Measurements from ENCODE around the gene MRPL20.
A peak's percentile ranks its signal among the peaks of the same experiment; 100 is the strongest.
"Not testable (repeated sequence)": the region's sequence is repeated elsewhere in the genome, so short reads cannot be mapped to it uniquely, and the experiment has no call there.

MRPL20 gene

DNA sequence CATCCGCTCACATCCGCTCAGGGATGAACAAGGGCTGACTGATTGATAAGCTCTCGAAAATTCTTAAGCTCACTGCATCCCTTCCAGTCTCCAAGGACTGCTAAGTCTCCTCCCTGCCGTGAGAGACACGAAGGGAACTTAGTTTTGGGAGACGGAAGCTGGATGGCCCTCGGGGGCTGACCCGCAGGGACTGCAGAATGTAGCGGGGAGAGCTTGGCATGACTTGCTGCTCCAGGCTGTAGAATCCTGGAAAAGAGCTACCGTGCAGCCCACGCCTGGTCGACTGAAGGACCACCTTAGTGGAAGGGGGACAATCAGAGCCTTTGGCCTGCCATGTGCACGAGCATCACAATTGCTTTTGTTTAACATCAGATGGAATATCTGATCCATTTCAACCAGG is 8.7 kb upstream of the MRPL20 start:
- Histone ChIP-seq H3K27me3 (ENCODE audit: insufficient read depth, low read depth) (no peaks in the 10 kb centered on the region; the same call in 1 of the 2 replicates), H4K20me1 (ENCODE audit: insufficient read depth) (no peaks in the 10 kb centered on the region), H3K4me3 (IDR thresholded peaks at IDR 0.05; ENCODE audit: insufficient read depth, low read depth, low read length) (no peak overlapping the region), H3K79me2 (ENCODE audit: insufficient read depth, low read depth) (no peaks in the 10 kb centered on the region), H3K9ac (no peak overlapping the region), H3K27ac (no peak overlapping the region), H3K4me1 (ENCODE audit: low read depth, poor library complexity, severe bottlenecking) (no peaks in the 10 kb centered on the region), H2AFZ (ENCODE audit: low read depth) (no peak overlapping the region), H3K4me2 (no peak overlapping the region), H3K36me3 (ENCODE audit: insufficient read depth) (no peaks in the 10 kb centered on the region)
- TF ChIP-seq, protein P1, sequence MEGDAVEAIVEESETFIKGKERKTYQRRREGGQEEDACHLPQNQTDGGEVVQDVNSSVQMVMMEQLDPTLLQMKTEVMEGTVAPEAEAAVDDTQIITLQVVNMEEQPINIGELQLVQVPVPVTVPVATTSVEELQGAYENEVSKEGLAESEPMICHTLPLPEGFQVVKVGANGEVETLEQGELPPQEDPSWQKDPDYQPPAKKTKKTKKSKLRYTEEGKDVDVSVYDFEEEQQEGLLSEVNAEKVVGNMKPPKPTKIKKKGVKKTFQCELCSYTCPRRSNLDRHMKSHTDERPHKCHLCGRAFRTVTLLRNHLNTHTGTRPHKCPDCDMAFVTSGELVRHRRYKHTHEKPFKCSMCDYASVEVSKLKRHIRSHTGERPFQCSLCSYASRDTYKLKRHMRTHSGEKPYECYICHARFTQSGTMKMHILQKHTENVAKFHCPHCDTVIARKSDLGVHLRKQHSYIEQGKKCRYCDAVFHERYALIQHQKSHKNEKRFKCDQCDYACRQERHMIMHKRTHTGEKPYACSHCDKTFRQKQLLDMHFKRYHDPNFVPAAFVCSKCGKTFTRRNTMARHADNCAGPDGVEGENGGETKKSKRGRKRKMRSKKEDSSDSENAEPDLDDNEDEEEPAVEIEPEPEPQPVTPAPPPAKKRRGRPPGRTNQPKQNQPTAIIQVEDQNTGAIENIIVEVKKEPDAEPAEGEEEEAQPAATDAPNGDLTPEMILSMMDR (conservative IDR thresholded peaks at IDR 0.05; ENCODE audit: low read depth, low read length) = no peak

DNA sequence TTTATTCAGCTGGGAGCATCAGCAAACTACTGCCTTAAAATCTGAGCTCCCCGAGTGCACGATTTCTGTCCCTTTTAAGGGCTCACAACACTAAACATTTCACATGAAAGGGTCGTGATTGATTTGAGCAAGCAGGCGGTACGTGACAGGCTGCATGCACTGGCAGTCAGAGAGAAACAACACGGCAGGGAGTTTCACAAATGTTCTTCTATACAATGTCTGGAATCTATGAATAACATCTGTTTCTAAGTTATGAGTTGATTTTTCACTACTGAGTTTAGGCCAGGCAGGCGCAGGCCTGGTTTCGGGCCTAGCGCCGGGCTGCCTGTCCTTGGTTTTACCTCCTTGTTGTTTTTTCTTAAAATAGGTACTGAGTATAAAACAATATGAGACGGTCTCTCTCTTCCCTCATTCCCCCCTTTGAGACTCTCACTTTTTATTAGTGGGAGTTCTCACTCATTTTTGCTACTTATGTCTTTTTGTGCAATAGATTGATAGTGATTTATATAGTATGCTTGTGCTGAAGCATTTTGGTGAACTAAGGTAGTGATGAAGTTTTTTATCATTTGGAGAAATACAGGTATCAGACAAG is 5.3 kb upstream of the MRPL20 start:
- not testable (repeated sequence) for H3K4me3 ChIP-seq (IDR thresholded peaks at IDR 0.05; ENCODE audit: insufficient read depth, low read depth, low read length); H3K36me3 ChIP-seq (ENCODE audit: insufficient read depth); H3K4me1 ChIP-seq (ENCODE audit: low read depth, poor library complexity, severe bottlenecking); H3K27ac ChIP-seq; H3K4me2 ChIP-seq; H3K9ac ChIP-seq; H4K20me1 ChIP-seq (ENCODE audit: insufficient read depth); H3K27me3 ChIP-seq (ENCODE audit: insufficient read depth, low read depth); H2AFZ ChIP-seq (ENCODE audit: low read depth)
- peaks cover 16% of the 10 kb centered on the region for H3K79me2 ChIP-seq (ENCODE audit: insufficient read depth, low read depth)

DNA sequence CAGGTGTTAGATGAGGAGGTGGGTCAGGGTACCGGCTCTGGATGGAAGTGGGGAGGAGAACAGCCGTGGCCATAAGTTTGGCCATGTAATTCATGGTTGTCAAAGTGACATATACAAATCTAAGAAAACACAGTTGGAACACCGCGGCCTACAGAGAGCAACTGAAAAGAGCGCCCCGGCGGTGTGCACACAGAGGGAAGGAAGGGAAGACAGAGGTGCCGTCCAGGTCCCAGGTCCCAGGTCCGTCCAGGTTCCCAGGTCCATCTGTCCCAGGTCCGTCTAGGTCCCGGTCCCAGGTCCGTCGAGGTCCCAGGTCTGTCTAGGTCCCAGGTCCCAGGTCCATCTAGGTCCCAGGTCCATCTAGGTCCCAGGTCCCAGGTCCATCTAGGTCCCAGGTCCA is 4.5 kb upstream of the MRPL20 start:
- no peak overlapping the region for H3K9ac ChIP-seq
- H3K27ac ChIP-seq = no peak overlapping the region
- no peaks in the 10 kb centered on the region for H3K36me3 ChIP-seq (ENCODE audit: insufficient read depth)
- no peak overlapping the region for H3K4me2 ChIP-seq
- H2AFZ ChIP-seq (ENCODE audit: low read depth) = no peak overlapping the region
- H3K79me2 ChIP-seq (ENCODE audit: insufficient read depth, low read depth) = peaks cover 24% of the 10 kb centered on the region
- H3K4me1 ChIP-seq (ENCODE audit: low read depth, poor library complexity, severe bottlenecking) = peaks cover 8% of the 10 kb centered on the region
- no peaks in the 10 kb centered on the region; the same call in 1 of the 2 replicates for H3K27me3 ChIP-seq (ENCODE audit: insufficient read depth, low read depth)
- TF ChIP-seq, protein P1 (conservative IDR thresholded peaks at IDR 0.05; ENCODE audit: low read depth, low read length) = no peak
- no peaks in the 10 kb centered on the region for H4K20me1 ChIP-seq (ENCODE audit: insufficient read depth)
- no peak overlapping the region for H3K4me3 ChIP-seq (IDR thresholded peaks at IDR 0.05; ENCODE audit: insufficient read depth, low read depth, low read length)

DNA sequence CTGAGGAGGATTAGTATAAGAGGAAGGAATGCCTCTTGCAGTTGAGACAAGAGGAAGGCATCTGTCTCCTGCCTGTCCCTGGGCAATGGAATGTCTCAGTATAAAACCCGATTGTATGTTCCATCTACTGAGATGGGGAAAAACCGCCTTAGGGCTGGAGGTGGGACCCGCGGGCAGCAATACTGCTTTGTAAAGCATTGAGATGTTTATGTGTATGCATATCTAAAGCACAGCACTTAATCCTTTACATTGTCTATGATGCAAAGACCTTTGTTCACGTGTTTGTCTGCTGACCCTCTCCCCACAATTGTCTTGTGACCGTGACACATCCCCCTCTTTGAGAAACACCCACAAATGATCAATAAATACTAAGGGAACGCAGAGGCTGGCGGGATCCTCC is 3.1 kb upstream of the MRPL20 start:
- H2AFZ ChIP-seq (ENCODE audit: low read depth); H3K36me3 ChIP-seq (ENCODE audit: insufficient read depth); H3K27ac ChIP-seq; H3K27me3 ChIP-seq (ENCODE audit: insufficient read depth, low read depth); H4K20me1 ChIP-seq (ENCODE audit: insufficient read depth); H3K4me2 ChIP-seq; H3K9ac ChIP-seq; H3K4me3 ChIP-seq (IDR thresholded peaks at IDR 0.05; ENCODE audit: insufficient read depth, low read depth, low read length): not testable (repeated sequence)
- H3K4me1 ChIP-seq (ENCODE audit: low read depth, poor library complexity, severe bottlenecking) = peaks cover 19% of the 10 kb centered on the region
- peaks cover 38% of the 10 kb centered on the region for H3K79me2 ChIP-seq (ENCODE audit: insufficient read depth, low read depth)

DNA sequence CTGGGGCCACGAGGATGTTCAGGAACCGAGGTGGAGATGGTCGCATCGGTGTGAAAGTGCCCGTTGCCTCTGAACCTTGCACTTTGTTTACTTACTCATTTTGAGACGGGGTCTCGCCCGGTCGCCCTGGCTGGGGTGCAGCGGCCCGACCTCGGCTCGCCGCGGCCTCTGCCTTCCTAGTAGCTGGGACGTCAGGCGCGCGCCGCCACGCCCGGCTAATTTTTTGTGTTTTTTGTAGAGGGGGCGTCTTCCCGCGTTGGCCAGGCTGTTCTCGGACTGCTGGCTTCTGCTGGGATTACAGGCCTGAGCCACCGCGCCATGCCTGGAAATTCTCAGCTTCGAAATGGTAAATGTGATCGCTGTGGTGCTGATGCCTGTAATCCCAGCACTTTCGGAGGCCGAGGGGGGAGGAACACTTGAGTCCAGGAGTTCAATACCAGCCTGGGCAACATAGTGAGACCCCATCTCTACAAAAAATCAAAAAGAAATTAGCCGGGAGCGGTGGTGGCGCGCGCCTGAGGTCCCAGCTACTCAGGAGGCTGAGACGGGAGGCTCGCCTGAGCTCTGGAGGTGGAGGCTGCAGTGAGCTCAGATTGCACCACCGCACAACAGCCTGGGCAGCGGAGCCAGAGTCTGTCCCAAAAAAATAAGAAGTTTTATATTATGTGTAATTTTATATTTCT is 684 bp upstream of the MRPL20 start:
- no peaks in the 10 kb centered on the region for H4K20me1 ChIP-seq (ENCODE audit: insufficient read depth)
- H2AFZ ChIP-seq (ENCODE audit: low read depth) = peak overlapping the region; percentile 39
- H3K4me2 ChIP-seq = peak overlapping the region; percentile 67
- H3K27ac ChIP-seq = peak overlapping the region; percentile 70
- peaks cover 55% of the 10 kb centered on the region for H3K79me2 ChIP-seq (ENCODE audit: insufficient read depth, low read depth)
- no peaks in the 10 kb centered on the region; the same call in 1 of the 2 replicates for H3K27me3 ChIP-seq (ENCODE audit: insufficient read depth, low read depth)
- peak overlapping the region; percentile 35 for H3K4me3 ChIP-seq (IDR thresholded peaks at IDR 0.05; ENCODE audit: insufficient read depth, low read depth, low read length)
- H3K9ac ChIP-seq = peak overlapping the region; percentile 78
- peaks cover 23% of the 10 kb centered on the region for H3K4me1 ChIP-seq (ENCODE audit: low read depth, poor library complexity, severe bottlenecking)
- peaks cover 11% of the 10 kb centered on the region; the same call in 1 of the 2 replicates for H3K36me3 ChIP-seq (ENCODE audit: insufficient read depth)
- TF ChIP-seq, protein P1 (conservative IDR thresholded peaks at IDR 0.05; ENCODE audit: low read depth, low read length) = no peak
